ENCODE data around the gene RYR1.
"Not testable (repeated sequence)": the region's sequence is repeated elsewhere in the genome, so short reads cannot be mapped to it uniquely, and the experiment has no call there.

Gene RYR1

GRCh38 chr19:38539751-38540150 is 106.3 kb downstream of the RYR1 start:
- no peak for TF ChIP-seq JUND (IDR thresholded peaks at IDR 0.05; ENCODE audit: low read depth)
- DNase-seq (ENCODE audit: low read depth in 1 of 2, low spot score in 1 of 2) = no peak
- in situ Hi-C loops (cut with HindIII; ENCODE audit: low pct_unique_long_range_greater_than_20kb, low sequenced_read_pairs) = no loop called here

- no peak for DNase-seq (ENCODE audit: low read depth in 1 of 2, low spot score in 1 of 2)
- in situ Hi-C loops (cut with HindIII; ENCODE audit: low pct_unique_long_range_greater_than_20kb, low sequenced_read_pairs) = no loop called here
- no peak for TF ChIP-seq JUND (IDR thresholded peaks at IDR 0.05; ENCODE audit: low read depth)
Observed at GRCh38 chr19:38542040-38542439, 108.5 kb downstream of the RYR1 start.

GRCh38 chr19:38543286-38543806 is 109.9 kb downstream of the RYR1 start:
- TF ChIP-seq JUND (IDR thresholded peaks at IDR 0.05; ENCODE audit: low read depth) = no peak
- in situ Hi-C loops (cut with HindIII; ENCODE audit: low pct_unique_long_range_greater_than_20kb, low sequenced_read_pairs) = no loop called here
- no peak for DNase-seq (ENCODE audit: low read depth in 1 of 2, low spot score in 1 of 2)

- no peak for TF ChIP-seq JUND (IDR thresholded peaks at IDR 0.05; ENCODE audit: low read depth)
- DNase-seq (ENCODE audit: low read depth in 1 of 2, low spot score in 1 of 2) = peak; percentile 54 to 92
- in situ Hi-C loops (cut with HindIII; ENCODE audit: low pct_unique_long_range_greater_than_20kb, low sequenced_read_pairs) = no loop called here
Observed at GRCh38 chr19:38543807-38544568, 110.5 kb downstream of the RYR1 start.

- no peak for DNase-seq (ENCODE audit: low read depth in 1 of 2, low spot score in 1 of 2)
- no peak for TF ChIP-seq JUND (IDR thresholded peaks at IDR 0.05; ENCODE audit: low read depth)
- in situ Hi-C loops (cut with HindIII; ENCODE audit: low pct_unique_long_range_greater_than_20kb, low sequenced_read_pairs) = no loop called here
Observed at GRCh38 chr19:38544569-38545315, 111.3 kb downstream of the RYR1 start.

GRCh38 chr19:38545596-38545995 is 112.1 kb downstream of the RYR1 start:
- TF ChIP-seq JUND (IDR thresholded peaks at IDR 0.05; ENCODE audit: low read depth) = no peak
- in situ Hi-C loops (cut with HindIII; ENCODE audit: low pct_unique_long_range_greater_than_20kb, low sequenced_read_pairs) = no loop called here
- no peak for DNase-seq (ENCODE audit: low read depth in 1 of 2, low spot score in 1 of 2)

GRCh38 chr19:38547421-38547820 is 113.9 kb downstream of the RYR1 start:
- in situ Hi-C loops (cut with HindIII; ENCODE audit: low pct_unique_long_range_greater_than_20kb, low sequenced_read_pairs) = no loop called here
- DNase-seq (ENCODE audit: low read depth in 1 of 2, low spot score in 1 of 2) = no peak
- no peak for TF ChIP-seq JUND (IDR thresholded peaks at IDR 0.05; ENCODE audit: low read depth)

- DNase-seq (ENCODE audit: low read depth in 1 of 2, low spot score in 1 of 2) = no peak
- in situ Hi-C loops (cut with HindIII; ENCODE audit: low pct_unique_long_range_greater_than_20kb, low sequenced_read_pairs) = no loop called here
- no peak for TF ChIP-seq JUND (IDR thresholded peaks at IDR 0.05; ENCODE audit: low read depth)
Observed at GRCh38 chr19:38549061-38549460, 115.6 kb downstream of the RYR1 start.

- in situ Hi-C loops (cut with HindIII; ENCODE audit: low pct_unique_long_range_greater_than_20kb, low sequenced_read_pairs) = no loop called here
- TF ChIP-seq JUND (IDR thresholded peaks at IDR 0.05; ENCODE audit: low read depth) = no peak
- no peak for DNase-seq (ENCODE audit: low read depth in 1 of 2, low spot score in 1 of 2)
Observed at GRCh38 chr19:38549942-38550341, 116.5 kb downstream of the RYR1 start.

GRCh38 chr19:38550376-38550775 is 116.9 kb downstream of the RYR1 start:
- no peak for DNase-seq (ENCODE audit: low read depth in 1 of 2, low spot score in 1 of 2)
- in situ Hi-C loops (cut with HindIII; ENCODE audit: low pct_unique_long_range_greater_than_20kb, low sequenced_read_pairs) = no loop called here
- TF ChIP-seq JUND (IDR thresholded peaks at IDR 0.05; ENCODE audit: low read depth) = no peak

- no peak for TF ChIP-seq JUND (IDR thresholded peaks at IDR 0.05; ENCODE audit: low read depth)
- DNase-seq (ENCODE audit: low read depth in 1 of 2, low spot score in 1 of 2) = no peak
- in situ Hi-C loops (cut with HindIII; ENCODE audit: low pct_unique_long_range_greater_than_20kb, low sequenced_read_pairs) = no loop called here
Observed at GRCh38 chr19:38551450-38551813, 117.9 kb downstream of the RYR1 start.

- DNase-seq (ENCODE audit: low read depth in 1 of 2, low spot score in 1 of 2); in situ Hi-C loops (cut with HindIII; ENCODE audit: low pct_unique_long_range_greater_than_20kb, low sequenced_read_pairs): not testable (repeated sequence)
Observed at GRCh38 chr19:38553239-38553638, 119.7 kb downstream of the RYR1 start.

- DNase-seq (ENCODE audit: low read depth in 1 of 2, low spot score in 1 of 2) = no peak
- no peak for TF ChIP-seq JUND (IDR thresholded peaks at IDR 0.05; ENCODE audit: low read depth)
- in situ Hi-C loops (cut with HindIII; ENCODE audit: low pct_unique_long_range_greater_than_20kb, low sequenced_read_pairs) = no loop called here
Observed at GRCh38 chr19:38554676-38555141, 121.2 kb downstream of the RYR1 start.
